GM06990 (cell line): ENCODE data around the gene SPTB.

Experiments used
- DNase-seq: peaks from one replicate; pipeline ENCODE4 v3.0.0-alpha.2; 2011; ENCODE audit not compliant: insufficient read length; ENCODE audit errors: extremely low read depth
- H3K27me3 ChIP-seq: replicated peaks from 2 replicates; pipeline ENCODE4 v1.6.0; 2011; ENCODE audit warnings: low read length; ENCODE audit not compliant: control insufficient read depth, insufficient read depth
- H3K36me3 ChIP-seq: 2 replicates; pipeline ENCODE4 v1.5.1; 2011; ENCODE audit warnings: low read length; ENCODE audit not compliant: control insufficient read depth, insufficient read depth
- H3K4me3 ChIP-seq: replicated peaks from 2 replicates; pipeline ENCODE4 v1.5.1; 2011; ENCODE audit warnings: low read depth, mild to moderate bottlenecking, control low read depth, low read length
- CTCF ChIP-seq: IDR thresholded peaks from 2 replicates; pipeline ENCODE4 v1.5.1; 2011; ENCODE audit warnings: low read length, control low read depth, mild to moderate bottlenecking, inconsistent platforms; ENCODE audit not compliant: insufficient read depth, poor library complexity, severe bottlenecking

Gene SPTB

GRCh38 chr14:64719601-64720000 lies 160.1 kb downstream of the SPTB start:
- H3K36me3 ChIP-seq = no peaks in the 10 kb centered on the region
- H3K4me3 ChIP-seq = no peak overlapping the region
- DNase-seq = no peak
- no peaks in the 10 kb centered on the region; the same call in 1 of the 2 replicates for H3K27me3 ChIP-seq
- no peak for TF ChIP-seq CTCF

- TF ChIP-seq CTCF = no peak
- Histone ChIP-seq H3K4me3 (no peak overlapping the region), H3K27me3 (no peaks in the 10 kb centered on the region; the same call in 1 of the 2 replicates), H3K36me3 (no peaks in the 10 kb centered on the region)
- no peak for DNase-seq
These were observed 160.9 kb downstream of the SPTB start for GRCh38 chr14:64718762-64719161.

- Histone ChIP-seq H3K27me3 (no peaks in the 10 kb centered on the region; the same call in 1 of the 2 replicates), H3K36me3 (no peaks in the 10 kb centered on the region), H3K4me3 (no peak overlapping the region)
- TF ChIP-seq CTCF = no peak
- DNase-seq = no peak
These were observed 161.8 kb downstream of the SPTB start for GRCh38 chr14:64717870-64718269.

- no peak for TF ChIP-seq CTCF
- H3K27me3 ChIP-seq = no peaks in the 10 kb centered on the region
- no peak overlapping the region for H3K4me3 ChIP-seq
- H3K36me3 ChIP-seq = no peaks in the 10 kb centered on the region
- no peak for DNase-seq
These were observed 163.9 kb downstream of the SPTB start for GRCh38 chr14:64715628-64716412.

DNA sequence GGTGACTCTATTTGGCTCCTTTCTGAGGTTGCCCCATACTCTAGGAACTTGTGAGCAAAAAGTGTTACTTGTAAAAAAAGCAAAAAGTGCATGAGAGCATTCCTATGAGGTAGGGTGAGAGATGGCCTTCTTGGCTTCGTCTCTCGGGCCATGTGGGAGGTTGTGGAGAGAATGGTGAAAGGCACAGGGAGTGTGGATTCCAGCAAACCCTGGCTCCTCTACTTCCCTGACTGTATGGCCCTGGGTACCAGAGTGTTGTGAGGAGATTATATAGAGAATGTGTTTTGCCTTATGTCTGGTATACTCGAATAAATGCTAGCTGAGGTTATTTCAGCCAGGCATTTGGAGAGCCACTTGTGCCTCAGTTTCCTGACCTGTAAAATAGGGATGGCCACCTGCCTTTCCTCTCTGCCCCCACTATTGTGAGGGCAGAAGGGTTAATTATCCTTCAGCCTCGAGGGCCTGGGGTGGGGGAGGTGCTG lies 164.5 kb downstream of the SPTB start:
- no peak for TF ChIP-seq CTCF
- no peaks in the 10 kb centered on the region for H3K27me3 ChIP-seq
- H3K4me3 ChIP-seq = no peak overlapping the region
- DNase-seq = no peak
- no peaks in the 10 kb centered on the region for H3K36me3 ChIP-seq
